Kidney tubule cell (primary cell): ENCODE measurements around the gene PAQR5.
"Not testable (repeated sequence)": the region's sequence is repeated elsewhere in the genome, so short reads cannot be mapped to it uniquely, and the experiment has no call there.

Experiments
- DNase-seq: peaks from one replicate; pipeline ENCODE4 v3.0.0-alpha.2; 2018; ENCODE audit warnings: low spot score

Gene PAQR5

GRCh38 chr15:69316291-69316690 lies 17.6 kb downstream of the PAQR5 start:
- no peak for DNase-seq

GRCh38 chr15:69317392-69317841 lies 18.7 kb downstream of the PAQR5 start:
- peak; percentile 84 for DNase-seq

GRCh38 chr15:69318033-69318432 lies 19.3 kb downstream of the PAQR5 start:
- DNase-seq, result no peak

GRCh38 chr15:69319384-69320375 lies 21.0 kb downstream of the PAQR5 start:
- no peak for DNase-seq

DNA sequence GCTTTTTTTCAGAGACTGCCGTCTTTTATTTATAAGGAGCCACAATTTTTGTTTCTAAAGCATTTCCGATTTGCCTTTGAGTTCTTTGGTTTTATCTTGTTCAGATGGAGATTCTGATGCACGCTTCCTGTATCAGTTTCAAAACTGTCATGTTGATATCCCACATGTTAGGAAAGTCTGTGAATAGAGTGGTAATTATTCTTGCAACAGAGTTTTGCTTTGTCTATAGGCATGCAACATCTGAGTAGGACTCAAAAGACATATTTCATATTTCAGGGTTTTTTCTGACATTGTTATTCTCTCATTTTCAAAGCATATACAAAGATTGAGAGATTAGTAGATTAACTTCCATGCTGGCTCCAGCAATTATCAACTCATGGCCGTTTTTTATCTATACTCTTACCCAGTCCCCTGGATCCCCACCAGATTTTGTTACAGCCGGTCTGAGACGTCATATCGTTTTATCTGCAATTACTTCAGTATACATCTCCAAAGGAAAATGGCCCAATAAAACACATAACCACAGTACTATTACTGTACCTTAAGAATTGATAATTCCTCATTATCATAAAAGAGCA lies 22.4 kb downstream of the PAQR5 start:
- no peak for DNase-seq

GRCh38 chr15:69323893-69324430 lies 25.2 kb downstream of the PAQR5 start:
- DNase-seq, result no peak

DNA sequence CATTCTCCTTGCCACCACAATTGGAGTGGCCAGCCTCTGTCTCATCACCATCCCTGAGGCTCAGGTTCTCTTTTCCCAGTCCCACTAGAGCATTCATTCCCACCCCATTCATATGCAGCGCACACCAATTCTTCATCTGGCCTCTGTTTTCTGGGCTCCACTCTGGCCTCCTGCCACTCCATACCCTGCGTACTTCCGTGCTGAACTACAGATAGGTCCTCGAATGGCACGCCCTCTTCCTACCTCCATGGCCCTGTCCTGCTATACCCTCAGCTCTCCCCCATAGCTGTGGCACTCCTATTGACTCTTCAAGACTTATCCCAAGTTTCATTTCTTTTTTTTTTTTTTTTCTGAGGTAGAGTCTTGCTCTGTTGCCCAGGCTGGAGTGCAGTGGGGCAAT lies 25.9 kb downstream of the PAQR5 start:
- no peak for DNase-seq

DNA sequence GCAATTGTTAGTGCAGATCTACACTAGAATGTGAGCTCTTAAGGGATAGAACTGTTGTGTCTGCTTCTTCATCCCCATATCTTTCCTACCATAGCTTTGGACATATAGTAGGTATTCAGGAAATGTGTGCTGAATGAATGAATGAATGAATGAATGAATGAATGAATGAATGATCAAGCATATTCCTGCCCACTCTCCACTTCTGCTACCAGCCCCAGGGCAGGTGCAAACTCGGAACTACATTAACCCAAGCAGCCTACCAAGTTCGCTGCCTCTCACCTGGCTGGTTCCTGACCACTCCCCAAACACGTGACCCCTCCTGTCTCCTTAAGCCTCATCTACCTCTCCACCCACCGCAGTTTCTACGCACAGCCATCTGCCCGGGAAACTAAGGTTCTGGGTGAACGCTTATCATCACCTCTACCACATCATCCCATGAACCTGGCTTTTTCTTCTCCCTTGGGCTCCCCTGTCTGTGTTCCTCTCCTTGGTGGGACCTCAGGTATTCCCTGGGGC lies 26.8 kb downstream of the PAQR5 start:
- DNase-seq, result no peak

- no peak for DNase-seq
Measured at GRCh38 chr15:69328080-69328479, 29.4 kb downstream of the PAQR5 start.

DNA sequence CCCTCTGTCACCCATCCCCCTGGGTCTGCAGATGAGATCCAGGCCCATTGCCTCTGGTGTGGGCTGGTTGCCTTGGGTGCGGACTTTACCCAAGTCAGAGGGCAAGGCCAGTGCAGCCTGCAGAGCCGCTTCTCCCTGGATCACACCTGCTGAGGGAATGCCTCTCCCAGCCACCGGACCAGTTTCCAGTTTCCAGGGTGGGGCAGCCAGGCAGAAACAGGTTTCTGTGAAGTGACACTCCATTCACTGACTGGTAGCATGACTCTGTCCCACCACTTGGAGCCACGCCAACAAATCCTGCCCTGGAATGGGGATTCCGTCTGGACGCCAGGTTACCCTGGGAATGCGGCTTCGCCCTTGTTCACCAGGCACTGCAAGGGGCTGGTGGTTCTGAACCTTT lies 30.0 kb downstream of the PAQR5 start:
- DNase-seq, result peak; percentile 79

GRCh38 chr15:69337138-69337537 lies 38.4 kb downstream of the PAQR5 start:
- peak; percentile 14 for DNase-seq

- peak; percentile 58 for DNase-seq
Measured at GRCh38 chr15:69338535-69339213, 40.0 kb downstream of the PAQR5 start.

GRCh38 chr15:69339214-69339543 lies 40.5 kb downstream of the PAQR5 start:
- DNase-seq, result not testable (repeated sequence)

DNA sequence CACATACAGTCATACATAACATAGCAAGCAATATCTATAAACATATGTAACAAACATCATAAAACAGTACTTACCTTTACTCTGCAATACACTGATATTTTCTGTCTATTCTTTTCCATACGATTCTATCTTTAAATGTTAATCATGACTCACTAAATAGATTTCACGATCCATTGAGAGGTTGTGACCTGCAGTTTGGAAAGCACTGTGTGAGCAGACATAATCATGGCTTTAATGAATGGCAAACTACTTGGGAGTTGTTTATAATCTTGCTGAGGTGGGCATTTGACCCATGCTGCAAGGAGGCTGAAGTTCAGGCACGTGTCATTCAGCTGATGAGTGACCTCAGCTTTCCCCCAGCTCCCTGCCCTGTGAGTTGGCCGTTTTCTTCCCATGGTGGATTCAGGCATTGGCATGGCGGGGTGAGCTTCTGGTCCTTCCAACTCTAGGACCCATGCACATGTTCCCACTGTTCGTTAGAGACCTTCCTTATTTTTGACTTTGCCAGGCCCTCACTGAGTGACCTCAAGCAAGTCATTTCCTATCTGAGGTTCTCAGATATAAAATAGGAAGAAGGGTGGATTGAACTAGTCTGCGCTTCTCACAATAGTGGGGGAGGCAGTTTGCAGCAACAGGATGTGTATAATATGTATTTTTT lies 41.7 kb downstream of the PAQR5 start:
- DNase-seq, result peak; percentile 23

DNA sequence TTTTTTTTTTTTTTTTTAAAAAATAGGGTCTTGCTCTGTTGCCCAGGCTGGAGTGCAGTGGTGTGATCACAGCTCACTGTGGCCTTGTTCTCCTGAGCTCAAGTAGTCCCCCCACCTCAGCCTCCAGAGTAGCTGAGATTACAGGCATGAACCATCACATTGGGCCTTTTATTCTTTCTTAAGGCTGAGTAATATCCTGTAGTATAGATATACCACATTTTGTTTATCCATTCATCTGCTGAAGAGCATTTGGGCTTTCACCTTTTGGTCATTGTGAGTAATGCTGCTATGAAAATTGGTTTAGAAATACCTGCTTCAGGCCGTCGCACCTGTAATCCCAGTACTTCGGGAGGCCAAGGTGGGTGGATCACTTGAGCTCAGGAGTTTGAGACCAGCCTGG lies 42.6 kb downstream of the PAQR5 start:
- DNase-seq, result peak; percentile 20

- no peak for DNase-seq
Measured at GRCh38 chr15:69342460-69343076, 43.9 kb downstream of the PAQR5 start.

DNA sequence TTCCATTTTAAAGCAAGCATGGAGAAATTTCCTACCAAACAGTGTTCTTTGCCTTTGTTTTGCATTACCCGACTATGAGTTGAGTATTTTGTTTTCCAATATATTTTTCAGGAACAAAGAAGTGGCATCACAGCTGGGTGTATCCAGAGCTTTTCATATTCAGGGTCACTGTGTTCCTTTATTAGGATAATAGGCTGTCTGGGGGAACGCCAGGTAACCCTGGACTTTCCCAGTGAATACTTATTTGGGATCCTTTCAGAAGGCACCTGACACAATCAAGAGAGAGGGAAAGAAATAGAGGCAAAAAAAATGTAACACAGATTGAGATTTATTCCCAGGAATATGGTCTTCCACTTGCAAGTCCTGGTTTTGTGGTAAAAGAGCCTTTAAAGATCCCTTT lies 44.4 kb downstream of the PAQR5 start:
- no peak for DNase-seq

GRCh38 chr15:69344238-69344637 lies 45.5 kb downstream of the PAQR5 start:
- no peak for DNase-seq

GRCh38 chr15:69346112-69346511 lies 47.4 kb downstream of the PAQR5 start:
- DNase-seq, result no peak

DNA sequence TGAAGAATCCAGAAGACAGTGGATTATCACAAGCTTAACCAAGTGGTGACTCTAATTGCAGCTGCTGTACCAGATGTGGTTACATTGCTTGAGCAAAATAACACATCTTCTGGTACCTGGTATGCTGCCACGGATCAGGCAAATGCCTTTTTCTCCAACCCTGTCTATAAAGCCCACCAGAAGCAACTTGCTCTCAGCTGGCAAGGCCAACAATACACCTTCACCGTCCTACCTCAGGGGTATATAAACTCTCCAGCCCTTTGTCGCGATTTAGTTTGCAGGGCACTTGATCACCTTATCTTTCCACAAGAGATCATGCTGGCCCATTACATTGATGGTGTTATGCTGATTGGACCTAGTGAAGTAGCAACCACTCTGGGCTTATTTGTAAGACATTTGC lies 52.6 kb downstream of the PAQR5 start:
- no peak for DNase-seq

DNA sequence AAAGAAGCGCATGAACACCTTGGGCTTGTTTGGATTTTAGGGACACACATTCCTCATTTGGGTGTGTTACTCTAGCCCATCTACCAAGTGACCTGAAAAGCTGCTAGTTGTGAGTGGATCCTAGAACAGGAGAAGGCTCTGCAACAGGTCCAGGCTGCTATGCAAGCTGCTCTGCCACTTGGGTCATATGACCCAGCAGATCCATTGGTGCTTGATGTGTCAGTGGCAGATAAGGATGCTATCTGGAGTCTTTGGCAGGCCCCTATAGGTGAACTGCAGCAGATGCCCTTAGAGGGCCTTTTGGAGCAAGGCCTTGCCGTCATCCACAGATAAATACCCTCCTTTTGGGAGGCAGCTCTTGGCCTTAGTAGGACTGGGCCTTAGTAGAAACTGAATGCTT lies 53.2 kb downstream of the PAQR5 start:
- no peak for DNase-seq
